ENCODE results near the gene TEX19. TPM values are rescaled to one million over a fixed set of nuclear protein-coding genes. Genes with fewer than 3 reads are reported as not detected.

TEX19 gene
- total and polyA plus RNA-seq, 2 of the 8 experiments (the other 6 are each of a cell fraction or from before 2014, with no cell fraction given) = 0.54 to 0.80 TPM

GRCh38 chr17:82412535-82413520, 53.8 kb downstream of the TEX19 start:
- no peak overlapping the region for H3K14ac ChIP-seq (ENCODE audit: insufficient read length)
- CTCF ChIA-PET (ENCODE audit: partially characterized antibody) = interaction anchor here (0.6 to 1.3 kb wide), 6 partner anchors 10 to 590 kb away, joined by 3 to 5 read pairs (median 3); no protein-coding TSS in a partner anchor
- no peak overlapping the region for H3K56ac ChIP-seq (replicated peaks; ENCODE audit: insufficient read length, low read depth, low read length)
- FAIRE-seq (no peak), DNase-seq (ENCODE audit: low read depth in 1 of 2, low spot score in 2 of 2) (no peak)
- H2BK5ac ChIP-seq (ENCODE audit: low read depth, low read length) = no peak overlapping the region
- WGBS, 2 experiments (ENCODE audit: extremely low coverage in 1 of 2, insufficient coverage in 1 of 2, insufficient read length in 1 of 2, insufficient replicate concordance in 2 of 2, low coverage in 1 of 2, low lambda C conversion rate in 2 of 2, missing lambda C conversion rate in 1 of 2) = 86% methylated on average over 29 of the region's 29 CpGs; no CpG with 5 or more reads in 1 of the 2 experiments
- no peak overlapping the region for H3K4me2 ChIP-seq (ENCODE audit: insufficient read depth in 1 of 2, low read depth in 2 of 2, low read length in 2 of 2)
- H2BK120ac ChIP-seq (replicated peaks; ENCODE audit: low read depth, low read length) = no peak overlapping the region
- peaks cover 3% of the 10 kb centered on the region for H3K23me2 ChIP-seq (ENCODE audit: low read depth, low read length)
- no peak overlapping the region for H3K4me3 ChIP-seq (ENCODE audit: extremely low read depth in 1 of 4, insufficient read depth in 2 of 4, low read depth in 3 of 4, low read length in 4 of 4)
- peaks cover 6 to 9% of the 10 kb centered on the region in 2 experiments for H4K20me1 ChIP-seq (replicated peaks in 1 of 2; ENCODE audit: control insufficient read depth in 1 of 2, insufficient read depth in 2 of 2, low read length in 2 of 2)
- no peak overlapping the region for H3K9ac ChIP-seq (replicated peaks in 1 of 4; ENCODE audit: extremely low read depth in 1 of 4, low read depth in 3 of 4, low read length in 3 of 4)
- no peak overlapping the region for H3K23ac ChIP-seq (ENCODE audit: insufficient read length)
- H3K9me3 ChIP-seq (ENCODE audit: insufficient read depth in 2 of 2, low read depth in 1 of 2, low read length in 1 of 2) = no peaks in the 10 kb centered on the region
- no peak overlapping the region for H2BK15ac ChIP-seq (ENCODE audit: low read length)
- no peaks in the 10 kb centered on the region for H3K79me2 ChIP-seq (ENCODE audit: control insufficient read depth in 1 of 2, insufficient read depth in 2 of 2, low read length in 2 of 2)
- H3K18ac ChIP-seq (ENCODE audit: extremely low read depth, low read length) = no peak overlapping the region
- no peak overlapping the region for H3K27ac ChIP-seq (ENCODE audit: low read depth, low read length)
- no peak overlapping the region for H2AFZ ChIP-seq (ENCODE audit: low read length)
- no peak overlapping the region for H3K4ac ChIP-seq (replicated peaks; ENCODE audit: insufficient read length, low read depth, low read length)
- POLR2A ChIA-PET (ENCODE audit: partially characterized antibody) = interaction anchor here (0.6 to 1.5 kb wide), 2 partner anchors 22 to 28 kb away, joined by 4 read pairs; no protein-coding TSS in a partner anchor
- H3K79me1 ChIP-seq (ENCODE audit: low read depth, low read length) = peaks cover 2% of the 10 kb centered on the region; the same call in 1 of the 2 replicates
- H3K27me3 ChIP-seq (replicated peaks in 1 of 4; ENCODE audit: control insufficient read depth in 3 of 4, extremely low read depth in 1 of 4, insufficient read depth in 3 of 4, low read length in 3 of 4) = no peaks in the 10 kb centered on the region
- peaks cover 0 to 2% (median 0%) of the 10 kb centered on the region in 4 experiments; a peak in 3 of 7 replicates for H3K4me1 ChIP-seq (replicated peaks in 1 of 4; ENCODE audit: control insufficient read depth in 3 of 4, insufficient read depth in 4 of 4, low read length in 3 of 4)
- no peak overlapping the region for H2AK5ac ChIP-seq (ENCODE audit: low read depth, low read length)
- no peaks in the 10 kb centered on the region for H3K36me3 ChIP-seq (ENCODE audit: control insufficient read depth in 2 of 4, insufficient read depth in 4 of 4, low read length in 3 of 4)
- H2BK20ac ChIP-seq (ENCODE audit: low read length) = no peak overlapping the region
- no peak overlapping the region for H2BK12ac ChIP-seq (ENCODE audit: low read depth, low read length)
- no peak overlapping the region for H4K5ac ChIP-seq (ENCODE audit: insufficient read length, low read depth, low read length)
- H4K91ac ChIP-seq (replicated peaks; ENCODE audit: insufficient read length, low read length) = no peak overlapping the region
- no peak overlapping the region for H4K8ac ChIP-seq (ENCODE audit: extremely low read depth, insufficient read depth, low read length)
